Osteoblast (primary cell): ENCODE data around the gene NID1. TPM values are rescaled to one million over a fixed set of nuclear protein-coding genes. Genes with fewer than 3 reads are reported as not detected.

ENCODE experiments used
- DNase-seq: peaks from one replicate; pipeline ENCODE4 v3.0.0; 2011; ENCODE audit warnings: low spot score, mixed read lengths; ENCODE audit not compliant: insufficient read length; ENCODE audit errors: missing footprints
- H2AFZ ChIP-seq: 2 replicates; pipeline ENCODE4 v1.6.0; 2011; ENCODE audit warnings: mild to moderate bottlenecking, low read length
- H3K27ac ChIP-seq: 2 replicates; pipeline ENCODE4 v1.5.1; 2011; ENCODE audit warnings: mild to moderate bottlenecking, low read depth, low read length, moderate library complexity
- H3K27me3 ChIP-seq: 2 replicates; pipeline ENCODE4 v1.6.0; 2012; ENCODE audit warnings: mild to moderate bottlenecking, control low read depth, inconsistent platforms, low read length, moderate library complexity; ENCODE audit not compliant: insufficient read depth
- H3K36me3 ChIP-seq: 2 replicates; pipeline ENCODE4 v1.5.1; 2011; ENCODE audit warnings: mild to moderate bottlenecking, low read length, control low read depth, moderate library complexity; ENCODE audit not compliant: insufficient read depth
- H3K4me1 ChIP-seq: 2 replicates; pipeline ENCODE4 v1.5.1; 2011; ENCODE audit warnings: mild to moderate bottlenecking, low read length, control low read depth, moderate library complexity; ENCODE audit not compliant: insufficient read depth
- H3K4me2 ChIP-seq: 2 replicates; pipeline ENCODE4 v1.6.0; 2011; ENCODE audit warnings: mild to moderate bottlenecking, low read length; ENCODE audit not compliant: insufficient read depth
- H3K4me3 ChIP-seq: fragments of 200-600 bp; sonication (generic); 3 replicates; pipeline ENCODE4 v1.5.1; 2012; ENCODE audit warnings: mild to moderate bottlenecking, low read length, inconsistent platforms; ENCODE audit not compliant: insufficient read depth
- H3K79me2 ChIP-seq: 2 replicates; pipeline ENCODE4 v1.6.0; 2012; ENCODE audit warnings: mild to moderate bottlenecking, low read length, control low read depth, inconsistent platforms; ENCODE audit not compliant: insufficient read depth
- H3K9me3 ChIP-seq: 2 replicates; pipeline ENCODE4 v1.5.1; 2011; ENCODE audit warnings: low read depth, low read length, control low read depth
- H4K20me1 ChIP-seq: 2 replicates; pipeline ENCODE4 v1.6.0; 2012; ENCODE audit warnings: mild to moderate bottlenecking, low read length, control low read depth; ENCODE audit not compliant: insufficient read depth
- total RNA-seq: library from RNA; depleted of rRNA; stranded (reverse); fragments of >200 nt; gene quantifications from 2 replicates; pipeline ENCODE4 v1.2.3, GENCODE V29; 2012
- TF ChIP-seq, protein P1 (sequence below): IDR thresholded peaks from 2 replicates; pipeline ENCODE4 v1.5.1; 2011; ENCODE audit warnings: mild to moderate bottlenecking, low read depth, low read length, moderate library complexity; ENCODE audit errors: extremely low read depth

NID1 gene
- total RNA-seq, 1 donor = 40.2 TPM

DNA sequence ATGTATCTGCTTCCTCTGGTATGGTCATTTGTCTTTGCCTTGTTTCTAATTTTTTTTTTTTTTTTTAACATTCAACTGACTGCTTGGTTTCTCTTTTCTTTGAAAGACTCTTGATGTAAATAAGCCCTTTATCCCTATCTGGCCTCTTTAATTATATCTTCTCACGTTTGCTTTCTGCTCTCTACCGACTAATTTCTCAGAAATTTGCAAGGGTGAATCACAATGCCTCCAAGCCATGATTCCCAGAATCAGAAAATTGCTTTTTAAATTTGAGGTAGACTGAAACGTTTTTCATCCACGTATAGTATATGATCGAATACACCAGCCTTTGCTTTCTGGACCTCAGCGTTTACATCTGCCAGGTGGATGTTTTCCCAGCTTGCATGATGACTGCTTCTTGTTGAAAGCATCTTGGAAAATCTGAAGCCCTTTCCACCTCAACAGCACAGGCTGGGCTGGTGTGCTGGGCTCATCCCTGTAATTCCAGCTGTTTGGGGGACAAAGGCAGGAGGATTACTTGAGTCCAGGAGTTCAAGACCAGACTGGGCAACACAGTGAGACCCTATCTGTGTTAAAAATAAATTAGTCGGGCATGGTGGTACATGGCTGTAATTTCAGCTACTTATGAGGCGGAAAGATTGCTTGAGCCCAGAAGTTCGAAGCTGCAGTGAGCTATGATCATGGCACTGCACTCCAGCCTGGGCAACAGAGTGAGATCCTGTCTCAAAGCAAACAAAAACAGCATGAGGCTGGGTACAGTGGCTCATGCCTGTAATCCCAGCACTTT, 42.4 kb upstream of the NID1 start:
- Histone ChIP-seq H3K27ac (no peak overlapping the region), H3K9me3 (no peaks in the 10 kb centered on the region), H3K4me1 (no peaks in the 10 kb centered on the region), H3K36me3 (no peaks in the 10 kb centered on the region), H3K79me2 (no peaks in the 10 kb centered on the region), H2AFZ (no peak overlapping the region), H3K4me2 (no peak overlapping the region), H3K27me3 (no peaks in the 10 kb centered on the region), H3K4me3 (no peak overlapping the region), H4K20me1 (no peaks in the 10 kb centered on the region)
- no peak for DNase-seq
- TF ChIP-seq, protein P1, sequence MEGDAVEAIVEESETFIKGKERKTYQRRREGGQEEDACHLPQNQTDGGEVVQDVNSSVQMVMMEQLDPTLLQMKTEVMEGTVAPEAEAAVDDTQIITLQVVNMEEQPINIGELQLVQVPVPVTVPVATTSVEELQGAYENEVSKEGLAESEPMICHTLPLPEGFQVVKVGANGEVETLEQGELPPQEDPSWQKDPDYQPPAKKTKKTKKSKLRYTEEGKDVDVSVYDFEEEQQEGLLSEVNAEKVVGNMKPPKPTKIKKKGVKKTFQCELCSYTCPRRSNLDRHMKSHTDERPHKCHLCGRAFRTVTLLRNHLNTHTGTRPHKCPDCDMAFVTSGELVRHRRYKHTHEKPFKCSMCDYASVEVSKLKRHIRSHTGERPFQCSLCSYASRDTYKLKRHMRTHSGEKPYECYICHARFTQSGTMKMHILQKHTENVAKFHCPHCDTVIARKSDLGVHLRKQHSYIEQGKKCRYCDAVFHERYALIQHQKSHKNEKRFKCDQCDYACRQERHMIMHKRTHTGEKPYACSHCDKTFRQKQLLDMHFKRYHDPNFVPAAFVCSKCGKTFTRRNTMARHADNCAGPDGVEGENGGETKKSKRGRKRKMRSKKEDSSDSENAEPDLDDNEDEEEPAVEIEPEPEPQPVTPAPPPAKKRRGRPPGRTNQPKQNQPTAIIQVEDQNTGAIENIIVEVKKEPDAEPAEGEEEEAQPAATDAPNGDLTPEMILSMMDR = no peak

DNA sequence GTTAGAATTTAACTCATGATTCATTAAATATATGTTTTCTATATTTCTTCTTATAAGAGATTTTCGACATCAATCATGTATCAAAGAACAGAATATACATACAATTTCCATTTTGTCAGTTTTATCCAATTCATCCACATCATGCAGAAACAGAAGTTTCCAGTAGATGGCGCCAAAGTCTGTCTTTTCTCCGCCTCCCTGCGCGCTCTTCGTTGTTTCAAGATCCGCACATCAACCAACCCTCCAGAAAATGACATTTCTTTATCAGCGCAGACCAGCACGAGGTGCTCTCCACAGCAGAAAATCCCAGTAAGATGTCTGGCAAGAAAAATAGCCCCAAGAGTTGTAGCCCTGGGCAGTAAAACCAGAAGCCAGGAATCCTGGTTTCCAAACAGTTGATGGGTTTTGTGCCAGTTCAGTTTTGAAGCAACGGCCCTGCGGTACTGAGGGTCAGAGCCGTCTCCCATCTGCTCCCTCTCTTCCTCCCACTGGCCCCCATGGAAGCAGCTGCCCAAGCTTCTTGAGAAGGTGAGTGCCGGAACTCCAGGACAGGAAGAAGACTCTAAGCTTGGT, 38.8 kb upstream of the NID1 start:
- H3K4me1 ChIP-seq = no peaks in the 10 kb centered on the region
- H4K20me1 ChIP-seq = no peaks in the 10 kb centered on the region
- H3K4me3 ChIP-seq = no peak overlapping the region
- no peaks in the 10 kb centered on the region for H3K9me3 ChIP-seq
- H3K4me2 ChIP-seq = peak overlapping the region; percentile 45
- H3K27ac ChIP-seq = no peak overlapping the region
- TF ChIP-seq, protein P1 = peak; percentile 89
- H3K27me3 ChIP-seq = peaks cover 10% of the 10 kb centered on the region
- H3K36me3 ChIP-seq = no peaks in the 10 kb centered on the region
- H3K79me2 ChIP-seq = no peaks in the 10 kb centered on the region
- H2AFZ ChIP-seq = peak overlapping the region; percentile 65
- peak; percentile 95 for DNase-seq

DNA sequence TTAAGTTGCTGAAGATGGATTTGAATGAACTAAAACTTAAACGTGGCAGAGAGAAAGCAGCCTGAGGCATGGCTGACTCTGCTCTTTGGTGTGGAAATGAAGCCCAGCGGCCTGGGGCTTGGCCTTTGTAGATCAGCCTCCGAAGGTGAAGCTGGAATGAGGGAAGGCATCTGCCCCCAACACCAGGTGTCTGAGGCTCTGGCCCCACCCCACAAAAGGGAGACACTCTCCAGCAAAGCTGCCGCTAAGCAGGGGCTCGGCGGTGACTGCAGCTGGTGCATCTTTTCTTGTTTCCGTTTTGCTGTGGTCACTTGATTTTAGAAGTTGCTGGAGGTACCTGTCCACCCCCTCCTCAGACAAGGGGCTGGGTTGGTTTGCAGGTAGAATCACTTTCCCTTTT, 38.2 kb upstream of the NID1 start:
- DNase-seq = no peak
- H3K27ac ChIP-seq = no peak overlapping the region
- H3K4me2 ChIP-seq = peak overlapping the region; percentile 26
- H3K79me2 ChIP-seq = no peaks in the 10 kb centered on the region
- H3K4me3 ChIP-seq = no peak overlapping the region
- no peaks in the 10 kb centered on the region for H4K20me1 ChIP-seq
- TF ChIP-seq, protein P1 = no peak
- no peaks in the 10 kb centered on the region for H3K4me1 ChIP-seq
- H3K27me3 ChIP-seq = peaks cover 10% of the 10 kb centered on the region
- no peaks in the 10 kb centered on the region for H3K9me3 ChIP-seq
- H3K36me3 ChIP-seq = no peaks in the 10 kb centered on the region
- no peak overlapping the region for H2AFZ ChIP-seq

DNA sequence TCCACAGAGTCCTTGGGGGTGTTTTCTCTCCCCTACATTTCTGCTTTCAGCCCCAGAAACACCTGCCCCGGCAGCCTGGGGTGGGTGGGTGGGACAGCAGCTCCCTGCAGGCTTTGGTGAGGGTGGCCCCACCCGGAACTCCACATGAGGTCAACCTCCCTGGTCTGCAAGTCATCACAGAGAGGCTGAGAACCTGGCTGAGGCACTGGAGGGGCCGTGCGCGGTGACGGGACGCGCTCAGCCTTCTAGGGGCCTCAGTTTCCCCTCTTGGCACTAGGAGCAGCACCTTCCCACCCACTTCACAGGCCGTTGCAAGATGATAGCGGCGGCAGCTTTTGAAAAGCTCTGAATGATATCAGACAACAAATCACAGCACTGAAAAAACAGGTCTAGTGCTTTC, 37.7 kb upstream of the NID1 start:
- Histone ChIP-seq H3K4me2 (no peak overlapping the region), H3K9me3 (no peaks in the 10 kb centered on the region), H3K4me1 (no peaks in the 10 kb centered on the region), H4K20me1 (no peaks in the 10 kb centered on the region), H2AFZ (no peak overlapping the region), H3K36me3 (no peaks in the 10 kb centered on the region), H3K27ac (no peak overlapping the region), H3K4me3 (no peak overlapping the region), H3K27me3 (peaks cover 10% of the 10 kb centered on the region), H3K79me2 (no peaks in the 10 kb centered on the region)
- TF ChIP-seq, protein P1 = no peak
- DNase-seq = no peak
